Myocyte (in vitro differentiated cells): ENCODE measurements around the gene PPP6R2. TPM values are rescaled to one million over a fixed set of nuclear protein-coding genes. Genes with fewer than 3 reads are reported as not detected.

Experiments
- DNase-seq: peaks from one replicate; pipeline ENCODE4 v3.0.0-alpha.2; 2012; ENCODE audit warnings: low read depth
- total RNA-seq: library from RNA; depleted of rRNA; stranded (reverse); fragments of >200 nt; gene quantifications from 2 replicates; pipeline ENCODE4 v1.2.3, GENCODE V29; 2014

The PPP6R2 gene
- total RNA-seq, 1 donor from 2014 or later, result 65.8 TPM

DNA sequence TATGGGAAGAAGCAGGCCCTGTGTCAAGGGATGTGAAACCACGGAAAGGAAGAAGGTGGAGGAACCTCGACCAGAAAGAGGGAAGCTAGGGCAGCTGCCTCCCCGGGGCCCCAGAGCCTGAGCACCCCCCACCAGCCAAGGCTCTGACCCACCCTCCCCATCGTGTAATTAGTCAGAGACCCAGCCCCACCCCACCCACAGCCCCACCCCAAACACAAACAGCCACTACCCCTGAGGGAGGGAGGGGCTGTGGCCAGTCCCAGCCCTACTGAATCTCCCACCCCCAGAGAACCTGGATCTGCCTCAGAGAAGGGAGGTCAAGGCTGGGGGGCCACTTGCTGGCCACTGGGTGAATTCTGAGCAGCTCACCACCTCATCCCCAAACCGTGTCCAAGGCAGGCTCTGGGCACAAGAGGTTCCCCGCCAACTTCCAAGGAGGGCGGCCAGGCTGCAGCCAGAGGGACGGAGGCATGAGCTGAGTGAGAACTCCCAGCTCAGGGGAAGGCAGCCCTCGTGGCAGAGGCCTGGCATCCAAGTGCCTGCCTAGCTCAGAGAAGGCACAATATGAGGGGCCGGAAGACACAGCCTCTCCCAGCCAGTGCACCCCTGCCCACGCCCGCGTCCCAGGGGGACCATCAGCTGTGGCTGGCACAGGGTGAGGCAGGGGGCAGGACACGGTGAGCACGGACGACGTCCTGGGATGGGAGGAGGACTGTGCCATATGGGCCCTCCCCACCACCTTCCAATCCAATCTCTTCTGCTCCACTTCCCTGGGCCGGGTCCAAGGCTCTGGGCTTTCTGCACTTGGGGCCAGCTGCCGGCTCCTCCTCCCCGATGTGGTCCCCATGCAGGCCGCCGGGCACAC lies 38.4 kb upstream of the PPP6R2 start:
- DNase-seq, result peak; percentile 92

DNA sequence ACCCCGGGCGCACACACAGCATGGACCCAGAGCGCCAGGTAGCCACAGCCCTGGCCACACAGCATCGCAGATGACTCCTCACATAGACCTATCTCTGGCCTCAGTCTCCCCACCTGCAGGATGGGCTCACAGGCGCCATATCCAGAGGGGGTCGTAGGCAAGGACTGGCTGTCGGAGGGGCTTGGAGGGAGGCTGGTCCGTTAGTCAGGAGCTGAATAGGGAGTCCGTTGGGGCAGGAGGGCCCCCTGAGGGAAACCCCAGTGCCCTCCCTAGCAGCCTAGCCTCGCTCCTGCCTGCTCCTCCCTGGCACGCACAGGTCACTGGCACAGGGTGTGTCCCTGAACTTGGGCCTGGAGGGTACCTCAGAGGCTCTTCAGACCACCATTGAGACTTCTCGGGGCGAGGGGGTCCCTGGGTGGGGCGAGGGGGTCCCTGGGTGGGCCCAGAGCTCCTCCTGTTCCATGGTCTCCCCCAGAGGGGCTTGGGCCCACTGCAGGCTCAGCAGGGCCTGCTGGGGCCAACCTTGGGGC lies 37.7 kb upstream of the PPP6R2 start:
- no peak for DNase-seq

DNA sequence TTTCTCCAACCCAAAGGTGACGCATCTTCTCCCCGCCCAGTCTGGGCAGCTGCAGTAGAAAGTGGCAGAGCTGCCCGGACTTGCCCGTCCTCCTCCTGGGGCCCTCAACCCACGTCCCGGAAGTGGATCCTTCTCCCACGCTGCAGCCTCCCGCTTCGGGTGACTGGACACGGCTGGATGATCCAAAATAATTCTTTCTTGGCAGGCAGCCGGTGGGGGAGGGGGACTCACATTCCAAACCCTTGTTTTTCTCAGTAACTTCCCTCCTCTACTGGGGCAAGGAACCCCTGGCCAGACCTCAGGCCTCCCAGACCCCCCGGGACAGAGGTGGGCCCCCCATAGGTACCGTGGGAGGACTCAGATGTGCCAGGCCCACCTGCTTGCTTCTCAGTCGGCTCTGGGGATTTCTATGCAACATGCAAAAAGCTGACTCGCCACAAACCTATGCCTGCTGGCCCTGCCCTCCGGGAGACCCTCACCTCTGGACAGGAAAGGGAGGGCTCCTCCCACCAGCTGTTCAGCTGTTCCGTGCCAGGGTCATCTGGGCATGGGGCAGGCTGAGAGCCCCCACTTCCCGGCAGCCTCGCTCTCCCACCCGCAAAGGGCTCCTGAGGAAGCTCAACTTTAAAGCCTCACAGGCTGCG lies 37.1 kb upstream of the PPP6R2 start:
- peak; percentile 98 for DNase-seq

GRCh38 chr22:50306753-50307749 lies 36.1 kb upstream of the PPP6R2 start, which contains the start of gene PLXNB2:
TSS of gene PLXNB2 (minus strand) at chr22:50307646. CDS start at chr22:50290584, 17,062 bp downstream.
- DNase-seq, result peak; percentile 86

- peak; percentile 7 for DNase-seq
Observed at GRCh38 chr22:50307890-50308596, 35.1 kb upstream of the PPP6R2 start.

- DNase-seq, result peak; percentile 78
Observed at GRCh38 chr22:50308597-50308935, 34.6 kb upstream of the PPP6R2 start.

GRCh38 chr22:50308986-50309600 lies 34.0 kb upstream of the PPP6R2 start:
- DNase-seq, result peak; percentile 82

DNA sequence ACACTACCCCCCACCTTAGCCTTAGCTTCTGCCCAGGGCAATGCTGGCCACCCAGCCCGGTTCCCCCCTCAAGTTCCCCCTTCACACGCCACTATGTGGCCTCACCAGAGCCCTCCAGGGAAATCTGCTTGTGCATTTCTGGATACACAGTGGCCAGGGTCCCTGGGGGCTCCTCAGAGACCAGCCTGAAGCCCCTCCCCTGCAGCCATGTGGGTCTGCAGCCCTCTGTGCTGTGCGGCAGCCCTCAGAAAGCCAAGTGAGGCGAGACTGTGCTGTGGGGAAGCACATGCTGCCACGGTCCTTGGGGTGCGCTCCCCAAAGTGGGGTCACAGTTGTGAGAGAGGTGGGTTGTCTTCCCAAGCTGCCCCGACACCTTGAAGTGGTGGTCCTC lies 33.5 kb upstream of the PPP6R2 start:
- no peak for DNase-seq

DNA sequence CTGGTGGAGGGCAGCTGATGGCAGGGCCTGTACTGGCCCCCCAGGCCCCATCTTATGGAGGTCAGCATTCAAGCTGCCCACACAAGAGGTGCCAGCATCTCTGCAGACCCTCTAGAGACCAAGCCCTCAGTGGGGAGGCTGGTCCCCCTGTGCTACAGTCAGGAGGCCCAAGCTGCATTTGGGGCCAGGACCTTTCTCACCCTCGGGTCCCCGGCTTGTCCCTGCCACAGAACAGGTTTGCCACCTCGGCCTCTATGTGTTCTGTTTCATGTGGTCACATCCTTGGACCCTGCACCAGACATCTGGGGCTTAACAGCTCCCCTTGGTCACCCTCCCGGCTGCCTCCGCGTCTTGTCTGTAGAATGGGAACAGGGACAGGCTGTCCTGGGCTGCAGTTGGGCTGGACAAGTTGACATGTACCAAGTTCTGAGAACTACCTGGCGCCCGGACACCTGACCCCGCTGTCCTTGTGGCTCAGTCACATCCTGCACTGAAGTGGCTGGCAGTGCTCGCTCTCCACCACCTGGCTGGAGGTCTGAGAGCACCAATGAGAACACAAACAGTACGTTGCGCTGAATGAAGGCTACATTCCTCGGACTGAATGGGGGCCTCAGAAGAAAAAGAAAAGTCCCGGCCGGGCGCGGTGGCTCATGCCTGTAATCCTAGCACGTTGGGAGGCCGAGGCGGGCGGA lies 33.0 kb upstream of the PPP6R2 start:
- DNase-seq, result no peak

GRCh38 chr22:50310949-50311444 lies 32.1 kb upstream of the PPP6R2 start:
- no peak for DNase-seq

DNA sequence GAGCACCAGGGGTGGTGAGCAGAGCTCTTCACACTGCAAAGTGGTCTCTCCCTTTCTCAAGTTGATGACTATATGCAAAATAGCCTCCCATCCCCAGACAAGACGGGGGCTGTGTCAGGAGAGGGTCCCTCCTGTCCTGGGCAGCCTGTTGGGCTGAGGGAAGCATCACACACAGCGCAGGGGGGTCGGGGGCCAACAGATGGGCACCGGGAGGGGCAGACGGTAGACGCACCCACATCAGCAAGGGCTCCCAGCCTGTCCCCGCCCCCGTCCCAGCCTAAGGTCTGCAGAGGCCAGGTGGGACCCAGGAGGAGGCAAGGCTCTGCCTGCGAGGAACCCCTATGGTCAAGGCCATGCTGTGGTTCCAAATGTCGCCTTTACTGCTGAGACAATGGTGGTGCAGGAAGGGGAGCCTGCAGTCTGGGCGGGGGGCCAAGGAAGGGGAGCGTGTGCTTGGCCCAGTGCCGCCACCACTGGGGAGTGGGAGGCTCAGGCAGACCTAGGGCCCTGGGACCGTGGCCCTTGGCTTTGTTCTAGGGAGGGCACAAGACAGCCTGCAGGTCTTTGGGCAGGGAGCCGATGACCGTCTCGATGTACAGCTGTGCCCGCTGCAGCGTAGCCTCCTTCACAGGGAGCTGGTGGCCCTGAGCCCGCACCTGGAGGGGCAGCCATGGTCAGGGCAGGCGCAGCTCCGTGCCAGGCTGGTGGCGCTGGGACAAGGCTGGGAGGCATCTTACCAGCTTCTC lies 31.3 kb upstream of the PPP6R2 start:
- DNase-seq, result no peak

- DNase-seq, result no peak
Observed at GRCh38 chr22:50312371-50312770, 30.8 kb upstream of the PPP6R2 start.

GRCh38 chr22:50313021-50313420 lies 30.1 kb upstream of the PPP6R2 start:
- no peak for DNase-seq

DNA sequence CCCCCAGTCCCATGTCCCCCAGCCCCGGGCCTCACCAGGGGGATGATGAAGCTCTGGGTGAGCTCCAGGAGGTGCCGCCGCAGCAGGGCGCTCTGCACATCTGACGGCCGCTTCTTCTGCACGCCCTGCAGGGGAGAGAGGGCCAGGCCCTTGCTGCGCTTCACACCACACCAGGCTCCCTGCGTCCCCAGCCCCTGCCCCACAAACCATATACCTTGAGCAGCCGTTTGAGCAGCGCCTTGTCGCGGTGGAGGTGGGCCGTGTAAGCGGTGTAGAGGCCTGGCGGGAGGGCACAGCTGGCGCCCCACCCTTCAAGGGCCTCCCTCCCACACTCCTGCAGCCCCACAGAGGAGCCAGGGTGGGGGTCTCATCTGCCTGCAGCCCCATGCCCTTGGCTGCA lies 29.5 kb upstream of the PPP6R2 start:
- no peak for DNase-seq

DNA sequence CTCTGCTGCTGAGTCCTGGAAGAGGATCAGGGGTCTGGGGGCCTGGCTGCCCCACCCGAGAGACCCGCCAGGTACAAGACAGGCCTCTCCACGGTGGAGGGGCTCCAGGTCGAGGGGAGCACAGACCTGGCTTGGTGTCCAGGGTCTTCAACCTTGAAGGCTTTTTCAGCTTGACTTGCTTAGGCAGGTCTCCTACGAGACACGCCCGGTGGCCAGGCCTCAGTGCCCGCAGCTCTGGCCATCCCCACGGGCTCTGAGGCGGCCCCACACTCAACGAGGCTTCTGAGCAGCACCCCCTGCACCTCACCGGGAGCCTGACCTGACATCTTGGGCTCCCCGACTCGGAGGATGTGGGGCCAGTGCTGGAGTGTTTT lies 29.1 kb upstream of the PPP6R2 start:
- no peak for DNase-seq

DNA sequence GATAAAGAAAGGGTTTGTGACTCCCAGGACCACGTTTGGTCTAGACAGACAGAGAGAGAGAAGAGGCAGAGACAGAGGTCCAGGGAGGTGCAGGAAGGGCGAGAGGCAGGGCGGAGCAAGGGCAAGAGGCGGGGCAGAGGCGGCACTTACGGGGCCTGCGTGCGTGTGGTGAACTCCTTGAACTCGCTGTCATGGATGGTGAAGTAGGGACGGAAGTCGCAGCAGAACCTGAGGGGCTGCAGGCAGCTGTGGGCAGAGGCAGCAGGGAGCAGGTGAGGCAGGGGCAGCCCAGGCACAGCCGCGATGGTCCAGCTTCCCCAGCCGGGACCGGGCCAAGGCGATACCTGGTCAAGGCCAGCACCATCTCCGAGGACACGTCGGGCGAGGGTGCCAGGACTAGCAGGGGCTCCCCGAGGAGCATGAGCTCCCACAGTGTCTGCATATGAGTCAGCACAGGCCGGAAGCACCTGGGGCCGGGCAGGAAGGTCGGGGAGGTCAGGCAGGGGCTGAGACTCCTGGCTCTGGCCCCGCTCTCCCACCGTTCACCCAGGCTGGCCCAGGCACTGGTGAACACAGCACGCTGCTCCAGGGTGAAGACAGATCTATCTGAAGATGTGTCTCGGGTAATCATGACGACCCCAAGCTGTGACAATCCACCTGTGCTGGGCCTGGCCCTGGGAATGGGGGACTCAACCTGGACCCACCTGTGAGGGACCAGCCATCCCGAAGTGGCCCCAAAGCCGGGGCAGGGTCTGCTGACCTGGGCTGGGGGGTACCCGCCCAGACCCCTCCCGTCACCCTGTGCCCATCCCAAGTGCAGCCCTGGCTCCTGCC lies 28.5 kb upstream of the PPP6R2 start:
- no peak for DNase-seq

DNA sequence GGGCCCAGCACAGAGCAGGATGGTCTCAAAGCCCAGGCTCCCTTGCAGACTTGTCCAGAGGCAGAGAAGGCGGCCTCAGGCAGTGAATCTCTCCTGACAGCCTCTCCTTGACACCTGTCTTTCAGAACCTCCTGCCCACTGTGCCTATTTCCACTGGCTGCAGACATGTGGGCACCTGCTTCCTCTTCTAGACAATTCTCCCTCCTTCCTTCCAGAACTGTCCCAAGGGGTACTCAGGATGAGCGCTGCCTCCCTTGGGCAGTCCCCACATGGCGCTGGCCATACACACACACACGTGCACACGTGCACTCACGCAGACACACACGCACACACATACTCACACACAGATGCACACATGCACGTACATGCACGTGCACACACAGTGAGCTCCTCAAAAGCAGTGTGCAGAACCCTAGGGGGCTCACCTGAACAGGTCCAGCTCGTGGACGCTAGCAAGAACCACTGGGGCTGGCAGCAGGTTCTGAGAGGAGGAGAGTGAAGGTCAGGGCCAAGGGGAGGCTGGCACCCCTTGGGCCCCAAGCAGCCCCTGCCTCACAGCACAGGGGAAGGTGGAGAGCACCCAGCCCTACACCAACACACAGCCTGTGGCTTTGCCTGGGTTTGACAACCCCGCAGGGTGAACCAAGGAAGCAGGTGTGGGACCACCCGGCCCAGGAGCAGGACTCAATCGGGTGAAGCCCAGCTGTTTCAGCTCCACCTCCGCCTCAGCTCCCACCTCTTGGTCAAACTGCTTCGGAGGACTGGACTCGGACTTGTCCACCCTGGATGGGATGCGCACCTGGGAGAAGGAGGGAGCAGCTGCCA lies 27.6 kb upstream of the PPP6R2 start:
- DNase-seq, result no peak
